Prostate gland (tissue), 2 donors: Measurements from ENCODE around the gene MED15. TPM values are rescaled to one million over a fixed set of nuclear protein-coding genes. Genes with fewer than 3 reads are reported as not detected.
A peak's percentile ranks its signal among the peaks of the same experiment; 100 is the strongest.

Experiments used
- DNase-seq: peaks from one replicate; pipeline ENCODE4 v3.0.0-alpha.2; 2019; ENCODE audit warnings: low spot score
- H3K27ac ChIP-seq, 2 donors: fragments of 200-600 bp; sonication (generic); 2 replicates each; pipeline ENCODE4 v1.5.1; 2017 to 2019
- H3K27me3 ChIP-seq: fragments of 200-600 bp; sonication (generic); replicated peaks from 2 replicates; pipeline ENCODE4 v1.5.1; 2019; ENCODE audit not compliant: insufficient read depth
- H3K36me3 ChIP-seq, 2 donors: fragments of 200-600 bp; sonication (generic); 1 replicate in 1 of 2; 2 replicates in 1 of 2; pipeline versions ENCODE4 v1.5.1 to v1.8.1; 2017 to 2019
- H3K4me1 ChIP-seq: fragments of 200-600 bp; sonication (generic); replicated peaks from 2 replicates; pipeline ENCODE4 v1.5.1; 2019
- H3K4me3 ChIP-seq, 2 donors: fragments of 200-600 bp; sonication (generic); 2 replicates each; pipeline ENCODE4 v1.5.1; 2017 to 2019
- H3K9me3 ChIP-seq: fragments of 200-600 bp; sonication (generic); 2 replicates; pipeline ENCODE4 v1.5.1; 2017
- CTCF ChIP-seq, 4 experiments: fragments of 200-600 bp in 2 of 4; fragments of 450-650 bp in 2 of 4; sonication (generic) in 2 of 4; IDR thresholded peaks; 1 replicate in 3 of 4; 2 replicates in 1 of 4; pipeline ENCODE4 v1.5.1; 2016 to 2019; ENCODE audit warnings: antibody characterized with exemption in 4 of 4, mild to moderate bottlenecking in 2 of 4, moderate library complexity in 2 of 4
- POLR2A ChIP-seq: fragments of 450-650 bp; IDR thresholded peaks from one replicate; pipeline ENCODE4 v1.6.1; 2016; ENCODE audit warnings: antibody characterized with exemption, mild to moderate bottlenecking
- POLR2AphosphoS5 ChIP-seq: sonication (generic); formaldehyde crosslinking; IDR thresholded peaks from one replicate; pipeline ENCODE4 v1.6.1; 2017; ENCODE audit warnings: antibody characterized with exemption
- WGBS: methylation state at CpG from one replicate; pipeline ENCODE4 v1.1.5; 2018; 5-methylcytosine and 5-hydroxymethylcytosine counted together
- intact Hi-C: fragments of 100-400 bp; cut with DNase I; formaldehyde crosslinking; loops from one replicate; pipeline ENCODE4 v1.14.2; 2022
- total RNA-seq, 2 donors: library from RNA; depleted of rRNA; stranded (reverse); fragments of >200 nt; gene quantifications; one replicate each; pipeline ENCODE4 v1.1.0, GENCODE V29; 2016

MED15 gene
- total RNA-seq, 2 donors from 2014 or later, result 43.2 to 87.1 TPM

- no peak overlapping the region for H3K4me3 ChIP-seq
- intact Hi-C loops, result loop anchor here (5.0 to 10.0 kb wide), 2 partner anchors 43 to 115 kb away; partner anchors contain the start of genes MED15 and SCARF2
- 87% methylated on average over 8 of the region's 8 CpGs for WGBS
These were observed 42.8 kb downstream of the MED15 start for GRCh38 chr22:20550057-20550817.

GRCh38 chr22:20550851-20551744, 43.7 kb downstream of the MED15 start:
- no peak for TF ChIP-seq POLR2AphosphoS5
- no peak for TF ChIP-seq CTCF (IDR thresholded peaks at IDR 0.05)
- no peak for TF ChIP-seq POLR2A
- intact Hi-C loops, result loop anchor here (5.0 to 10.0 kb wide), 2 partner anchors 44 to 116 kb away; partner anchors contain the start of genes MED15 and SCARF2
- no peak for DNase-seq
- Histone ChIP-seq H3K27me3 (no peaks in the 10 kb centered on the region), H3K4me1 (peaks cover 6% of the 10 kb centered on the region), H3K36me3 (no peaks in the 10 kb centered on the region), H3K4me3 (no peak overlapping the region), H3K9me3 (no peaks in the 10 kb centered on the region), H3K27ac (peak overlapping the region; percentile 68 to 70)
- WGBS, result 50% methylated on average over 27 of the region's 27 CpGs

More at GRCh38 chr22:20550057-20550817, 42.8 kb downstream of the MED15 start:
- no peaks in the 10 kb centered on the region for H3K27me3 ChIP-seq
- H3K36me3 ChIP-seq, result no peaks in the 10 kb centered on the region
- peak overlapping the region; percentile 68 to 70 for H3K27ac ChIP-seq
- no peaks in the 10 kb centered on the region for H3K9me3 ChIP-seq
- peaks cover 6% of the 10 kb centered on the region for H3K4me1 ChIP-seq
- TF ChIP-seq CTCF (IDR thresholded peaks at IDR 0.05) (no peak), POLR2AphosphoS5 (no peak), POLR2A (no peak)
- DNase-seq, result no peak

- peak overlapping the region; percentile 68 to 70 for H3K27ac ChIP-seq
- peaks cover 6% of the 10 kb centered on the region for H3K4me1 ChIP-seq
- no peaks in the 10 kb centered on the region for H3K9me3 ChIP-seq
- no peak overlapping the region for H3K4me3 ChIP-seq
- intact Hi-C loops, result loop anchor here (5.0 to 10.0 kb wide), 2 partner anchors 45 to 117 kb away; partner anchors contain the start of genes MED15 and SCARF2
- TF ChIP-seq CTCF (IDR thresholded peaks at IDR 0.05), result no peak
- TF ChIP-seq POLR2A, result no peak
- no peak for TF ChIP-seq POLR2AphosphoS5
- WGBS, result 52% methylated on average over 8 of the region's 8 CpGs
- no peaks in the 10 kb centered on the region for H3K27me3 ChIP-seq
- no peaks in the 10 kb centered on the region for H3K36me3 ChIP-seq
- DNase-seq, result no peak
These were observed 44.5 kb downstream of the MED15 start for GRCh38 chr22:20551805-20552442.

- no peaks in the 10 kb centered on the region for H3K36me3 ChIP-seq
- 49% methylated on average over 15 of the region's 15 CpGs for WGBS
- no peak overlapping the region for H3K4me3 ChIP-seq
- intact Hi-C loops, result loop anchor here (5.0 to 10.0 kb wide), 2 partner anchors 45 to 118 kb away; partner anchors contain the start of genes MED15 and SCARF2
- H3K27ac ChIP-seq, result peak overlapping the region; percentile 68 to 70
- no peak for TF ChIP-seq POLR2AphosphoS5
- no peak for TF ChIP-seq POLR2A
- TF ChIP-seq CTCF (IDR thresholded peaks at IDR 0.05), result no peak
- no peak for DNase-seq
- H3K9me3 ChIP-seq, result no peaks in the 10 kb centered on the region
- H3K27me3 ChIP-seq, result no peaks in the 10 kb centered on the region
- H3K4me1 ChIP-seq, result peaks cover 6% of the 10 kb centered on the region
These were observed 45.3 kb downstream of the MED15 start for GRCh38 chr22:20552443-20553401.
